Testis (tissue), 3 donors: ENCODE results near the gene OTULIN. TPM values are rescaled to one million over a fixed set of nuclear protein-coding genes. Genes with fewer than 3 reads are reported as not detected.

Experiments used
- DNase-seq: peaks from one replicate; pipeline ENCODE4 v3.0.0-alpha.2; 2019
- H3K27ac ChIP-seq, 2 donors: fragments of 200-600 bp; sonication (generic); one replicate each; pipeline ENCODE4 v1.5.1; 2019
- H3K27me3 ChIP-seq: fragments of 200-600 bp; sonication (generic); one replicate; pipeline ENCODE4 v1.5.1; 2019
- H3K36me3 ChIP-seq: fragments of 200-600 bp; sonication (generic); one replicate; pipeline ENCODE4 v1.5.1; 2017; ENCODE audit warnings: low read depth; ENCODE audit errors: missing control alignments
- H3K4me1 ChIP-seq: fragments of 200-600 bp; sonication (generic); one replicate; pipeline ENCODE4 v1.5.1; 2019
- H3K4me3 ChIP-seq, 2 donors: fragments of 200-600 bp; sonication (generic); one replicate each; pipeline ENCODE4 v1.5.1; 2017 to 2019
- H3K9me3 ChIP-seq: fragments of 200-600 bp; sonication (generic); one replicate; pipeline ENCODE4 v1.5.1; 2017
- POLR2A ChIP-seq: fragments of 450-650 bp; IDR thresholded peaks from one replicate; pipeline ENCODE4 v1.6.1; 2017; ENCODE audit warnings: antibody characterized with exemption, mild to moderate bottlenecking, moderate library complexity
- WGBS, 2 donors: methylation state at CpG; one replicate each; pipeline ENCODE4 v1.1.5; 2018; 5-methylcytosine and 5-hydroxymethylcytosine counted together
- intact Hi-C: fragments of 100-400 bp; cut with DNase I; formaldehyde crosslinking; loops from one replicate; pipeline ENCODE4 v1.15.1; 2023; ENCODE audit warnings: low total_unique reads
- polyA plus RNA-seq: library from polyadenylated mRNA; stranded (reverse); fragments of 350-450 nt; fragmentation: Illumina TruSeq; extraction: RNeasy Lipid Tissue Mini Kit (QIAGEN cat#74804); gene quantifications from one replicate; pipeline ENCODE4 v1.2.3, GENCODE V29; 2014; ENCODE audit warnings: low read depth, low replicate concordance; ENCODE audit not compliant: insufficient read depth
- total RNA-seq, 2 donors: library from RNA; depleted of rRNA; stranded (reverse); fragments of >200 nt; gene quantifications; one replicate each; pipeline ENCODE4 v1.2.3, GENCODE V29; 2016
- TF ChIP-seq, protein P1 (sequence below), 3 experiments: fragments of 450-650 bp in 2 of 3; fragments of 200-600 bp in 1 of 3; sonication (generic) in 1 of 3; IDR thresholded peaks; one replicate each; pipeline ENCODE4 v1.5.1; 2016 to 2019; ENCODE audit warnings: antibody characterized with exemption in 3 of 3, mild to moderate bottlenecking in 2 of 3, moderate library complexity in 1 of 3

Gene OTULIN
- total and polyA plus RNA-seq, 3 donors from 2014 or later: 32.7 to 41.0 (median 33.8) TPM

DNA sequence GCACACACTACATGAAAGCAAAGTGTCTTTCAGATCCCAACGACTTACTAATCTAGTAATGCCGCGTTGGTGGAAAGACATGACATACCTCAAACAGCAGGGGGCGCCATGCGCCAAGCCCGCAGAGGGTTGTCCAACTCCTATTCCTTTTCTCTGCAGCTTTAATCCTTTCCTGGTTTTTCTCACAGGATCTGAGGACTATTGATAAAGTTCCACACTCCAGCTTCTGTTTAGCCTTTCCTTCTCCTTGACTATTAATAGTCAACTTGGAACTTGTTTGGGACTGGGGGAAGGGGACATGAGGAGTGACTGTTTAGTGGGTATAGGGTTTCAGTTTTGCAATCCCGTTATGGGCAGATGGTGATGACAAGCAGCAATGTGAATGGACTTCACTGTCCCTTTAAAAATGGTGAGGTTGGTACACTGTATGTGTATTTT lies 62.9 kb downstream of the OTULIN start:
- Histone ChIP-seq H3K4me3 (no peak overlapping the region), H3K9me3 (no peaks in the 10 kb centered on the region), H3K36me3 (no peaks in the 10 kb centered on the region), H3K4me1 (peaks cover 9% of the 10 kb centered on the region), H3K27ac (no peak overlapping the region), H3K27me3 (no peaks in the 10 kb centered on the region)
- peak; percentile 84 for DNase-seq
- intact Hi-C loops: no loop called here
- WGBS, 2 donors: 17 to 19% methylated on average over 7 of the region's 7 CpGs
- TF ChIP-seq, protein P1, sequence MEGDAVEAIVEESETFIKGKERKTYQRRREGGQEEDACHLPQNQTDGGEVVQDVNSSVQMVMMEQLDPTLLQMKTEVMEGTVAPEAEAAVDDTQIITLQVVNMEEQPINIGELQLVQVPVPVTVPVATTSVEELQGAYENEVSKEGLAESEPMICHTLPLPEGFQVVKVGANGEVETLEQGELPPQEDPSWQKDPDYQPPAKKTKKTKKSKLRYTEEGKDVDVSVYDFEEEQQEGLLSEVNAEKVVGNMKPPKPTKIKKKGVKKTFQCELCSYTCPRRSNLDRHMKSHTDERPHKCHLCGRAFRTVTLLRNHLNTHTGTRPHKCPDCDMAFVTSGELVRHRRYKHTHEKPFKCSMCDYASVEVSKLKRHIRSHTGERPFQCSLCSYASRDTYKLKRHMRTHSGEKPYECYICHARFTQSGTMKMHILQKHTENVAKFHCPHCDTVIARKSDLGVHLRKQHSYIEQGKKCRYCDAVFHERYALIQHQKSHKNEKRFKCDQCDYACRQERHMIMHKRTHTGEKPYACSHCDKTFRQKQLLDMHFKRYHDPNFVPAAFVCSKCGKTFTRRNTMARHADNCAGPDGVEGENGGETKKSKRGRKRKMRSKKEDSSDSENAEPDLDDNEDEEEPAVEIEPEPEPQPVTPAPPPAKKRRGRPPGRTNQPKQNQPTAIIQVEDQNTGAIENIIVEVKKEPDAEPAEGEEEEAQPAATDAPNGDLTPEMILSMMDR (IDR thresholded peaks at IDR 0.05): peak; percentile 91 to 96 (median 92)
- TF ChIP-seq POLR2A: no peak

DNA sequence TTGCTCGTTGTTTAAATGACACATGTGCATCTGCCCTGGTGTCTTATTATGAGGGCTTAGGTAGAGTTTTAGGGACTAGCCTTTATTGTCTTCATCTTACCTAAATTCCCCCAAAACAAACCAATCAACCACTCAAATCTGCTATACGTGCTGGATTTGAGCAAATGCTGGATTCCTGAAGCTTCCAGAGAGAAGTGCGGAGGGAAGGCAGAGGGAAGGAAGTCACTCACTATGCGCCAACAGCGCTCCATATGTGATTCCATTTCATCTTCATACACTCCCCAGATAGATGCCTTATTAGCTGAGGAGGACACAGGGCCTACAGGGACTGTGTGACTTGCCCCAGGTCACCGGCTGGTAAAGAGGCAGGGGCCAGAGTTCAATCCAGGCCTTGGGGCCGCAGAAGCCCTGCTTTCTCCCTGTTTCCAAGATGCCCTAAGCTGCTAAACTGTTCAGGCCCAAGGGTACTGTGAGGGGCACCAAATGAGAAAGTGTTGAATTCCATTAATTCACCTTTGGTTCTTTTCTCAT lies 63.5 kb downstream of the OTULIN start:
- TF ChIP-seq POLR2A: no peak
- TF ChIP-seq, protein P1 (IDR thresholded peaks at IDR 0.05): no peak
- 81 to 84% methylated on average over 7 of the region's 7 CpGs for WGBS, 2 donors

DNA sequence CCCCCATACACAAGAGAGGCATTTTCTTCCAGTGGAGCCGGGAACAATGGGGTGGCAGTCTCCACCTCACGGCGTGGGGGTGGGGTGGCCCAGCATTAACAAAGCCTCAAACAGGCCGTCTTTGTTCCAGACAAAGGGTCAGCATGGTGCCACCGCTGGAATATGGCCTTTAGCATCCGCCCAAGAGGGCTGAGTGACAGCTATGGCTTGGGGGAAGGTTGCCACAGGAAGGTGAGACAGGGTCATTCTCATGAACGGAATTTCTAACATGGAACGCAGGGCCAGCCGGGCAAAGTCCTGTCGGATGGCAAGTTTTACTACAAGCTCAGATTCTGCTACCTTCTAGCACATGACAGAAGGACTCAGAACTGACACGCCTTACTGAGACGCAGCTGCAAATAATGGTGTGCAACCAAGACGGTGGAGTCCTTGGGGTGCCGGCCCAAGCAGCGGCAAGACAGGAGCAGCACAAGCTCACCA lies 64.0 kb downstream of the OTULIN start:
- TF ChIP-seq, protein P1 (IDR thresholded peaks at IDR 0.05): no peak
- TF ChIP-seq POLR2A: no peak
- H3K27me3 ChIP-seq: no peaks in the 10 kb centered on the region
- H3K9me3 ChIP-seq: no peaks in the 10 kb centered on the region
- peaks cover 9% of the 10 kb centered on the region for H3K4me1 ChIP-seq
- H3K27ac ChIP-seq: no peak overlapping the region
- no peak overlapping the region for H3K4me3 ChIP-seq
- intact Hi-C loops: no loop called here
- DNase-seq: no peak
- WGBS, 2 donors: 79 to 85% methylated on average over 15 of the region's 15 CpGs
- H3K36me3 ChIP-seq: no peaks in the 10 kb centered on the region

More for the DNA sequence above, 63.5 kb downstream of the OTULIN start:
- no peaks in the 10 kb centered on the region for H3K27me3 ChIP-seq
- H3K9me3 ChIP-seq: no peaks in the 10 kb centered on the region
- no peak overlapping the region for H3K27ac ChIP-seq
- H3K4me3 ChIP-seq: no peak overlapping the region
- no peaks in the 10 kb centered on the region for H3K36me3 ChIP-seq
- DNase-seq: no peak
- peaks cover 9% of the 10 kb centered on the region for H3K4me1 ChIP-seq
- intact Hi-C loops: no loop called here

DNA sequence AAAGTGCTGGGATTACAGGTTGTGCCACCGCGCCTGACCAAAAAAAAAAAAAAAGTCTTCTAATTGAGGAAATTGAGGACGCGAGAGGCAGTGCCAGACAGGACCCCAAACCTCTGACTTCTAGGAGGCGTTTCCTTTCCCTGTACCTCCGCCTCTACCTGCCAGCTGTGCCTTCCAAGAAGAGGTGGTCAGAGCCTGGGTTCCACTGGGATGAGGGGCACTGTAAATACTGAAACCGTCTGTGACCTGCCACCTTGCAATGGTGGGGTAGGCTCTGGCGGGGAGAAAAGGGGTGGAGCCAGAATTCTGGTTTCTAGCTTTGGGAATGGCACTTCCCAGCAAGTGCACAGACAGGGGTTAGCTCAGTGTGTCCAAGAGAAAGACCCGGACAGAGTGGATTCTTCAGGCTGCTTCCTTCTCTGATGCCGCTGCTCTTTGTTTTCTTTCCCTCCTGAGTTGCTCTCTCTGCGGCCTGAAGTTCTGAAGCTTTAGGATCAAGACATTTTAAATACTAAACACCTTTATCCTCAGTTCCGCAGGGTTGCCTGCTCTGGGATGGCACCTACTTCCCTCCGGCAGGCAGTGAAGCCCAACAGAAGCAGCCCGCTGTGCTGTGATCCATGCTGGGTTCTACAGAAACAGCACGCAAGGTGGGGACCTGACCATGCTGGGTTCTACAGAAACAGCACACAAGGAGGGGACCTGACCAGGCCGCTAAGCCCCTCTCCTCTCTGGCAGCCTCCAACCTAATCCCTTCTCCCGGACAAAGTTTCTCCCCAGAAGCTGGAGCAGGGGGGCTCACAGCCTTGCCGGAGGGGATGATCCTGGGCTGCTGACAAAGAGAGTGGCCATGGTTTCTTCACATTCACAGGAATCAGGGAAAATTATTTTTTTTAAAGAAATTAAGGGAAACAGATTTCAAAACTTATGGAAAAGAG lies 65.2 kb downstream of the OTULIN start:
- H3K4me3 ChIP-seq: no peak overlapping the region
- intact Hi-C loops: loop anchor here (5.0 kb wide), 1 partner anchor 273 kb away; no protein-coding TSS in a partner anchor
- H3K27ac ChIP-seq: no peak overlapping the region
- no peak for TF ChIP-seq POLR2A
- TF ChIP-seq, protein P1 (IDR thresholded peaks at IDR 0.05): no peak
- H3K4me1 ChIP-seq: peaks cover 9% of the 10 kb centered on the region
- H3K27me3 ChIP-seq: no peaks in the 10 kb centered on the region
- no peak for DNase-seq
- H3K36me3 ChIP-seq: no peaks in the 10 kb centered on the region
- 93 to 95% methylated on average over 18 of the region's 18 CpGs for WGBS, 2 donors
- H3K9me3 ChIP-seq: no peaks in the 10 kb centered on the region
